Epithelial cell of esophagus (primary cell): Measurements from ENCODE around the gene DLL1.
"Not testable (repeated sequence)": the region's sequence is repeated elsewhere in the genome, so short reads cannot be mapped to it uniquely, and the experiment has no call there.

Experiments
- DNase-seq: peaks from one replicate; pipeline ENCODE4 v3.0.0; 2010; ENCODE audit warnings: low read depth
- H3K4me3 ChIP-seq: 2 replicates; pipeline ENCODE4 v1.5.1; 2011; ENCODE audit warnings: mild to moderate bottlenecking, low read length, control low read depth
- TF ChIP-seq, protein P1 (sequence below): IDR thresholded peaks from 2 replicates; pipeline ENCODE4 v1.5.1; 2011; ENCODE audit warnings: low read depth, mild to moderate bottlenecking, low read length, control low read depth, inconsistent platforms; ENCODE audit not compliant: insufficient read depth; ENCODE audit errors: missing control alignments

The DLL1 gene

GRCh38 chr6:170290296-170291128 is at the start of gene DLL1:
Gene DLL1, minus strand, starts transcription at chr6:170291078. Its CDS starts 939 bp downstream, at chr6:170290139.
- peak; percentile 57 for DNase-seq
- H3K4me3 ChIP-seq, result peak within 1 kb of the TSS; percentile 72
- TF ChIP-seq, protein P1, sequence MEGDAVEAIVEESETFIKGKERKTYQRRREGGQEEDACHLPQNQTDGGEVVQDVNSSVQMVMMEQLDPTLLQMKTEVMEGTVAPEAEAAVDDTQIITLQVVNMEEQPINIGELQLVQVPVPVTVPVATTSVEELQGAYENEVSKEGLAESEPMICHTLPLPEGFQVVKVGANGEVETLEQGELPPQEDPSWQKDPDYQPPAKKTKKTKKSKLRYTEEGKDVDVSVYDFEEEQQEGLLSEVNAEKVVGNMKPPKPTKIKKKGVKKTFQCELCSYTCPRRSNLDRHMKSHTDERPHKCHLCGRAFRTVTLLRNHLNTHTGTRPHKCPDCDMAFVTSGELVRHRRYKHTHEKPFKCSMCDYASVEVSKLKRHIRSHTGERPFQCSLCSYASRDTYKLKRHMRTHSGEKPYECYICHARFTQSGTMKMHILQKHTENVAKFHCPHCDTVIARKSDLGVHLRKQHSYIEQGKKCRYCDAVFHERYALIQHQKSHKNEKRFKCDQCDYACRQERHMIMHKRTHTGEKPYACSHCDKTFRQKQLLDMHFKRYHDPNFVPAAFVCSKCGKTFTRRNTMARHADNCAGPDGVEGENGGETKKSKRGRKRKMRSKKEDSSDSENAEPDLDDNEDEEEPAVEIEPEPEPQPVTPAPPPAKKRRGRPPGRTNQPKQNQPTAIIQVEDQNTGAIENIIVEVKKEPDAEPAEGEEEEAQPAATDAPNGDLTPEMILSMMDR, result no peak

DNA sequence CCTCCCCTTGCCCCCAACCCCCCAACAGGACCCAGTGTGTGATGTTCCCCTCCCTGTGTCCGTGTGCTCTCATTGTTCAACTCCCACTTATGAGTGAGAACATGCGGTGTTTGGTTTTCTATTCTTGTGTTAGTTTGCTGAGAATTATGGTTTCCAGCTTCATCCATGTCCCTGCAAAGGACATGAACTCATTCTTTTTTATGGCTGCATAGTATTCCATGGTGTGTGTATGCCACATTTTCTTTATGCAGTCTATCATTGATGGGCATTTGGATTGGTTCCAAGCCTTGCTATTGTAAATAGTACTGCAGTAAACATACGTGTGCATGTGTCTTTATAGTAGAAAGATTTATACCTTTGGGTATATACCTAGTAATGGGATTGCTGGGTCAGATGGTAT is 44.3 kb upstream of the DLL1 start:
- DNase-seq, H3K4me3 ChIP-seq: not testable (repeated sequence)

GRCh38 chr6:170329321-170329720 is 38.4 kb upstream of the DLL1 start:
- no peak overlapping the region for H3K4me3 ChIP-seq
- no peak for DNase-seq
- TF ChIP-seq, protein P1, result no peak

DNA sequence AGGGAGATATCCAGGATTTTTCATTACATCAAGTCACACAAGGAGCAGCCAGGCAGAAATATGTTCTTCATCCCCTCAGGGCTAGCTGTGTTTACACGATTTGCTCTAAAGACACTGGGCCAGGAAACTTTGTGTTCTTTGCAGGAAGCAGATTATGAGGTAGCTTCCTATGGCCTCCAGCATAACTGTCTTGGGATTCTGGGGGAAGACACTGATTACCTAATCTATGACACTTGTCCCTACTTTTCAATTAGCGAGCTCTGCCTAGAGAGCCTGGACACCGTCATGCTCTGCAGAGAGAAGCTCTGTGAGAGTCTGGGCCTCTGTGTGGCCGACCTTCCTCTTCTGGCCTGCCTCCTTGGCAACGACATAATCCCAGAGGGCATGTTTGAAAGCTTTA is 26.8 kb upstream of the DLL1 start:
- DNase-seq, result no peak
- TF ChIP-seq, protein P1, result no peak
- no peak overlapping the region for H3K4me3 ChIP-seq

GRCh38 chr6:170317076-170317475 is 26.2 kb upstream of the DLL1 start:
- no peak for DNase-seq
- H3K4me3 ChIP-seq, result no peak overlapping the region
- TF ChIP-seq, protein P1, result no peak

GRCh38 chr6:170316071-170316470 is 25.2 kb upstream of the DLL1 start:
- DNase-seq, result peak; percentile 42
- H3K4me3 ChIP-seq, result no peak overlapping the region
- TF ChIP-seq, protein P1, result no peak

DNA sequence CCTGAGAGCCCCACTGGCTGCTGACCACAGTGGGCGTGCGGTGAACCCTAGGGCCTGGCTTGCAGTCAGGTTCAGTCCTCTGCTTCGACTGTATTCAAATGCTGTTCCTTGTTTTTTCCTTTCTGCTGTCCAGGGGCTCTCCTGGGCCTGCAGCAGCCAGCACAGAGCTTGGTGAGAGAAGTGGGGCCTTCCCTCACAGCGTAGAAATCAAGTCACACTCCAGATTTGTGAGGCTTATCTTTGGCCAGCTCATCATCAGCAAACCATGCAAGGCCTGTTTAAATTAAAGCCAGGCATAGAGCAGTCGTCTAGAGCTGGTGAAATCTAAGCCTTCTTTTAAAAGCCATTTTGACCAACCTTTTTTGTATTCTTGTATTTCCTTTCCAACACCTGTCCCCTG is 24.1 kb upstream of the DLL1 start:
- TF ChIP-seq, protein P1, result no peak
- DNase-seq, result no peak
- H3K4me3 ChIP-seq, result no peak overlapping the region
